HG03520 (cell line): ENCODE data around the gene JADE3.
"Not testable (repeated sequence)": the region's sequence is repeated elsewhere in the genome, so short reads cannot be mapped to it uniquely, and the experiment has no call there.

Experiments used
- ATAC-seq: cut with Tn5 transposase; IDR thresholded peaks from one replicate; pipeline ENCODE4 v1.9.1; 2021; ENCODE audit warnings: mild to moderate bottlenecking, moderate library complexity; ENCODE audit not compliant: unreplicated experiment

JADE3 gene

DNA sequence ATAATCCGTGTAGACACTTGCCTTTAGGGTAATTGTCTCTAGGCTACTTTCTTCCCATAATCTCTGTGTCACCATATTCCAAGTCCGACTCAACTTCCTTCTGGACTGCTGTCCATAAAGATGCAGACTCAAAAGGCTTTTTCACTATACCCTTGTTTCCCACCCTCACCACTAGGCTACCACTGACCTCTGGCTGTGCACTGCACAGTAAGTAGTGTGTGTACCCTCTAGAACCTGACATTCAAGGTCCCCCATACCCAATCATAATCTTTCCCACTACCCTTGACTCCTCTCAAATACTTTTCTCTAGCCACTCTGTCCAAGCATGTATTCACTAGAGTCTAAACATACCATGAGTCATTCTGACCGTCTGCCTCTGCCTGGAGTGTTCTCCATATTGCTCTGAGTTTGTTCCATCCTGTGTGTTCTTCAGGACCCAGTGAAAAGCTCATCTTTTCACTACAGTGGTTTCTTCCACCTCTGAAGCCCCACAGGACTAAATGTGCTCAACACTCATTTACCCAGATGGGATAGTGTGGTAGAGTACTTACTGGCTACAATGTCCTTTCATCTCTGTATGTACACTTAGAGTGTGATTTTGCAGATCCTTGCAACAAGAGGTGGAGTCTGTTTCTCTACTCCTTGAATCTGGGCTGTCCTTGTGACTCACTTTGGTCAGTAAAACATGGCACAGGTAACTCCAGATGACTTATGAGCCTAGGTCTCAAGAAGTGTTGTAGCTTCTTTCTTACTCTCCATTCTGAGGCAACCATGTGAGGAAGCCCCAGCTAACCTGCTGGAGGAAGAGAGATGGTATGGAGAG is 17.4 kb downstream of the JADE3 start:
- ATAC-seq, result no peak

DNA sequence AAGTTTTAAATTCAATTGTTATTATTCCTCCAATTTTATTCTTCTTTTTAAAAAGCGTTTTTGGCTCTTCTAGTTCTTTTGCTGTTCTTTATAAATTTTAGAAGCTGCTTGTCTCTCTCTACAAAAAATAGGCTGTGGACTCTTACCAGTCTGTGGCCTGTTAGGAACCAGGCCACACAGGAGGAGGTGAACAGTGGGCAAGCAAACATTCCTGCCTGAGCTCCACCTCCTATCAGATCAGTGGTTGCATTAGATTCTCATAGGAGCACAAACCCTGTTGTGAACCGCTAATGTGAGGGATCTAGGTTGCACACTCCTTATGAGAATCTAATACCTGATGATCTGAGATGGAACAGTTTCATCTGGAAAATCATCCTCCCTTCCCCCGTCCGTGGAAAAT is 23.1 kb downstream of the JADE3 start:
- ATAC-seq, result no peak

DNA sequence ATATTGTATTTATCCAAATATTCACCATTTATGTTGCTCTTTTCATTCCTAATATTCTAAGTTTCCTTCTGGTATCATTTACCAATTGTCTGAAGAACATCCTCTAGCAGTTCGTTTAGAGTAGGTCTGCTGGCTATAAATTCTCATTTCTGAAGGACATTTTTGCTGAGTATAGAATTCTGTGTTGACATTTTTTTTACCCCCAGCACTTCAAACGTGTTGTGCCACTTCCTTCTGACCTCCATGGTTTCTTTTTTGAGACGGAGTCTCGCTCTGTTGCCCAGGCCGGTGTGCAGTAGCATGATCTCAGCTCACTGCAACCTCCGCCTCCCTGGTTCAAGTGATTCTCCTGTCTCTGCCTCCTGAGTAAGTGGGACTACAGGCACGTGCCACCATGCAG is 26.4 kb downstream of the JADE3 start:
- no peak for ATAC-seq

DNA sequence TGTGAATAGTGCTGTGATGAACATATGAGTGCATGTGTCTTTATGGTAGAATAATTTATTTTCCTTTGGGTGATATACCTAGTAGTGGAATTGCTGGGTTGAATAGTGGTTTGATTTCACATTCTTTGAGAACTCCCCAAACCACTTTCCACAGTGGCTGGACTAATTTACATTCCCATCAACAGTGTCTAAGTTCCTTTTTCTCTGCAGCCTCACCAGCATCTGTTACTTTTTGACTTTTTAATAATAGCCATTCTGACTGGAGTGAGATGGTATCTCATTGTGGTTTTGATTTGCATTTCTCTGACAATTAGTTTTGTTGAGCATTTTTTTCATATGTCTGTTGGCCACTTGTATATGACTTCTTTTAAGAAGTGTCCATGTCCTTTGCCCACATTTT is 29.1 kb downstream of the JADE3 start:
- ATAC-seq, result no peak

- ATAC-seq, result peak; percentile 64
Measured at GRCh38 chrX:46953137-46953527, 40.9 kb downstream of the JADE3 start.

DNA sequence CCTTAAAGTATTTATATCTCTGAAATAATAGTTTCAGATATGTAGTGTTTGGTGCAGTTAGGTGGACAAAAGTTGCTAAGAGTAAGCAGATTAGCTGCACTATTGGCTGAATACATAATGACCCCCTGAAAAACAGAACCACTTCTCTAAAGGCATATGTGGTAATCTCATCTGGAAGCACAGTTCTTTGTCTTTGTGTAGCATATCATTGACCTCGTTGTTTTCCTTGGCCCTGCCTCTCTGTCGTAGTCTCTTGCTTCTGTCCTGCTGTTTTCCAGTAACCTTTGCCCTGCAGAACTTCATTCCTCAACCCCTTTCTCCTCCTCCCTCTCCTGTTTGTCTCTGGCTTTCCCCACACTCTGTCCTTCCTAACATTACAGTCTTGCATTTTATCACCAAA is 41.4 kb downstream of the JADE3 start:
- peak; percentile 39 for ATAC-seq

GRCh38 chrX:46954716-46955115 is 42.5 kb downstream of the JADE3 start:
- ATAC-seq, result no peak

DNA sequence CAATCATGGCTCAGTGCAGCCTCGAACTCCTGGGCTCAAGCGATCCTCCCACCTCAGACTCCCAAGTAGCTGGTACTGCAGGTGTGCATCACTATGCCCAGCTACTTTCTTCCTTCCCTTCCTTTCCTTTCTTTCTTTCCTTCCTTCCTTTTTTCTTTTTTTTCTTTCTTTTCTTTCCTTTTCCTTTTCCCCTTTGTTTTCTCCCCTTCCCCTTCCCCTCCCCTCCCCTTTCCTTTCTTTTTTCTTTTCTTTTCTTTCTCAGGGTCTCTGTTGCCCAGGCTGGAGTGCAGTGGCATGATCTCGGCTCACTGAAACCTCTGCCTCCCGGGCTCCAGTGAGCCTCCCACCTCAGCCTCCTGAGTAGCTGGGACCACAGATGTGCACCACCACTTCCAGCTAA is 44.4 kb downstream of the JADE3 start:
- ATAC-seq, result not testable (repeated sequence)

DNA sequence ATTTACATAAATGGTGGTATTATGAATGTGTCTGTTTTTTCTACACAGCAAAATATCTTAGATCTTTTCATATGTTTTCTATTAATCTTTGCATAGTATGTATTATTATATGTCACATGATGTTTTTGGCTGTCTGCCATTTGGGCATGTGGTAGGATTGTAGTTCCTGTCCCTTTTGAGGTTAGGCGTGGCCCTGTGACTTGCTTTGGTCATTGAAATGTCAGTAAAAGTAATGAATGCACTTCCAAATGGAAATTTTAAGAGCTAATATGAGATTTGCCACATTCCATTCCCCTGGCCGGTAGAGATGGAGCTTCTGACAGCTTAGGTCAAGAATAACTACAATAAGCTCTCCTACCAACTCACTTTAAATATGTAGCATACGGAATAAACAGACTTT is 45.1 kb downstream of the JADE3 start:
- ATAC-seq, result no peak

DNA sequence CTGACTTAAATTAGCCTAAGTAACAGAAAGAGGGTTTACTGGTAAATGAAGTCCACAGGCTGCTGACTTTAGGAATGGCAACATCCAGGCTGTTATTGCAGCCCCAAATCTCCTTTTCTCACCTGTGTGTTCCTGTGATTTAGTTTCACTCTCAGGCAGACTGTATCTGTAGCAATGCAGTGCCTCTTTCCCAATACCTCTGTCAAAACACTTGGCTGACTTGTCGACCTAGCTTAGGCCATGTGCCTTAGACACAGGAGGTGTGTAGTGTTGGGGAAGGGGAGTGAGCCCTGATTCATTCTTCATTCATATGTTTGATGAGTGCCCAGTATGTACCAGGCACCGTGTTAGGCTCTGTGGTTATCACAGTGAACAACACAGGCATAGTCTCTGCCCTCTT is 46.9 kb downstream of the JADE3 start:
- no peak for ATAC-seq

DNA sequence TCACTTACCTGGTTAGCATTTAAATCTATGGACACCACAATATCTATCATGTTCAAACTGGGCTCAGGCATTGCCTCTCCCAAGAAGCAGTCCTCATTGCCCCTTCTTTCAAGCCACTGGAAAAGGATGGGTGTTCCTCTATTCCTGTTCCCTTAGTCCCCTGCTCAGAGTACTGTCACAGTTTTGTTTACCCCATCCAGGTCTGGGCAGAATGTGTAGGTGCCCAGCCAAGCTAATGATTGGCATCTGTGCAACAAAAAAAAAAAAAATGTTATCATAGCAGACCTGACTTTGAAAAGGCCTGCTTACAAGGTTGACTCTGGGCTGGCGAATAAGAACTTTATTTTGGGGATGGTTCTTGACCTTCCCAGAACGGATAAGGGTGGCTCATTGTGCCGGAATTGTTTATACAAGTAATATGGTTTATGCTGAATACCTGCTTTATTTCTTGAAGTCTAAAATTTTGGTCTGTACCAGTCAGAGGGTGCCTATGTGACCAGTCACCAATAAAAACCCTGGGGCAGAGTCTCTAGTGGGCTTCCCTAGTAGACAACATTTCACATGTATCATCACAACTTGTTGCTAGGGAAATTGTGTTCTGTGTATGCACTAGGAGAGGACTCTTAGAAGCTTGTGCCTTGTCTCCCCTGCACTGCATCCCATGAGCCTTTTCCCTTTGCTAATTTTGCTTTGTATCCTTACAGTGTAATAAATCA is 47.9 kb downstream of the JADE3 start:
- ATAC-seq, result no peak

DNA sequence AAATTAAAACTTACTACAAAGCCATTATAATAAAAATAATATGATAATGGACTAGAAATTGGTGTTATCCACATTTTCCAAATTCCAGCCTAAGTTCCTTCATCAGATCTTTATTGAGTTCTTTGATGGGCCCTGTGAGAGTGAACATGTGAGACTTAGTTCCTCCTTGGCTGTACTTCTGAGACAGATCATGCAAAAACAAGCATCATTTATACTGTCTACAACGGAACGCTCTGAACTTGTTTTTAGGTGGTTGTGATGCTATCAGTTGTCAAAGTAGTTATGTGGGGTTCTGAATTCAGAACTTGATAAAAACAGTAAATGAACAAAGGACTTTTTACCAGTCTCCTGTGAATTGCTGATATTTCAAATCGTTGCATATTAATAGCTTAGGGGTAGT is 48.9 kb downstream of the JADE3 start:
- ATAC-seq, result no peak

GRCh38 chrX:46961574-46962283 is 49.5 kb downstream of the JADE3 start:
- no peak for ATAC-seq

DNA sequence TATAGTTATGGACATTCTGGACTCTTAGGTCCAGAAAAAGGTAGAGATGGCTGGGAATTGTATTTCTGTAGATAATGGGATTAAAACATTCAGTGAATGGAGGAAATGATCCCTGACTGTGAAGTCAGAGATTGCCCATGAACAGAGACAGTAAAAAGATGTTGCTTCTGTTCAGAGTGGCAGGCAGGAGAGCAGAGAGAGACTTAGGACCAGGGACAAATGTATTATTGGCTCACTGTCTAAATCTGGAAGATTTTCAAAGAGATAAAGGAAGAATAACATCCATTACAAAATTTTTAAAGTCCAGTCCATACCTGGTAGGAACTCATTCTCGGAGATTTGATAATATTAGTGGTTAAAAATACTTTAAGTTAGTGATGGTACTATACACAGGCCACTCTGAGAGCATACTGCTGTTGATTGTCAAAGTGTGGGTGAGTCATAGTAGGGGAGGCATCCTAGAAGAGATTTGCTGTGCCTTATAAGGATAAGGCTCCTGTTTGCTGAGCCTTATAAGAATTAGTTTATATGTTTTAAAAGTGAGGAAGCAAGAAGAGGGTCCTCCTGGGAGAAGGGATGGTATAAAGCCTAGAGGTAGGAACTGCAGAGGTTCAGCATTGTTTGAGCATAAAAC is 53.0 kb downstream of the JADE3 start:
- no peak for ATAC-seq

GRCh38 chrX:46967547-46967946 is 55.3 kb downstream of the JADE3 start:
- ATAC-seq, result peak; percentile 65

- ATAC-seq, result not testable (repeated sequence)
Measured at GRCh38 chrX:46977046-46977445, 64.8 kb downstream of the JADE3 start.

GRCh38 chrX:46978341-46979291 is 66.4 kb downstream of the JADE3 start:
- ATAC-seq, result peak; percentile 72

- ATAC-seq, result no peak
Measured at GRCh38 chrX:46984705-46985104, 72.5 kb downstream of the JADE3 start.

DNA sequence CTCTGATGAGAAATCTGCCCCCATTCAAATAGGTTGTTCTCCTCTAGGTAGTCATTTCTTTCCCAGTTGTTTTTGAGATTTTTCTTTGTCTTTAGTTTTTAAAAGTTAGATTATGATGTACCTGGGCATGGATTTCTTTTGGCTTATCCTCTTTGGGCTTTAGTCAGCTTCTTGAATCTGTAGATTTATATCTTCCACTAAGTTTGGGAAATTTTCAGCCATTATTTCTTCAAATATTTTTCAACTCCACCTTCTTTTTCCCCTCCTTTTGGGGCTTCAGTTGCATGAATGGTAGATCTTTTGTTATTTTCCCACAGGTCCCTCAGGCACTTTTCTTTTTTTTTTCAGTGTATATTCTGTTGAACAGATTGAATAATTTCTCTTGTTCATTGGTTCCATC is 77.3 kb downstream of the JADE3 start:
- no peak for ATAC-seq

- no peak for ATAC-seq
Measured at GRCh38 chrX:46991664-46992063, 79.4 kb downstream of the JADE3 start.
